Neural cell (in vitro differentiated cells): ENCODE results near the gene H6PD.

ENCODE experiments used
- CTCF ChIP-seq: fragments of 450-650 bp; IDR thresholded peaks from 2 replicates; pipeline ENCODE4 v1.5.1; 2014; ENCODE audit warnings: antibody characterized with exemption, mild to moderate bottlenecking, moderate library complexity; ENCODE audit not compliant: poor library complexity, severe bottlenecking
- EZH2 ChIP-seq: fragments of 200-600, 300-800 bp; shearing (Covaris generic), sonication (generic); IDR thresholded peaks from 2 replicates; pipeline ENCODE4 v1.6.1; 2014; ENCODE audit warnings: antibody characterized with exemption, low read length, borderline replicate concordance, mild to moderate bottlenecking; ENCODE audit not compliant: insufficient read depth, poor library complexity, severe bottlenecking
- MXI1 ChIP-seq: fragments of 450-650 bp; conservative IDR thresholded peaks from 2 replicates; pipeline ENCODE4 v1.6.1; 2014; ENCODE audit warnings: antibody characterized with exemption, mild to moderate bottlenecking; ENCODE audit not compliant: poor library complexity, severe bottlenecking
- POLR2AphosphoS5 ChIP-seq: IDR thresholded peaks from 2 replicates; pipeline ENCODE4 v1.6.1; 2012
- REST ChIP-seq: IDR thresholded peaks from 2 replicates; pipeline ENCODE4 v1.6.1; 2012; ENCODE audit warnings: borderline replicate concordance
- TAF1 ChIP-seq: IDR thresholded peaks from 2 replicates; pipeline ENCODE4 v1.6.1; 2012; ENCODE audit warnings: low read depth

GRCh38 chr1:9293241-9293532 is 58.6 kb downstream of the H6PD start:
- TF ChIP-seq POLR2AphosphoS5: no peak
- no peak for TF ChIP-seq MXI1
- no peak for TF ChIP-seq CTCF
- TF ChIP-seq REST: no peak
- no peak for TF ChIP-seq EZH2
- no peak for TF ChIP-seq TAF1
